Measurements from ENCODE around the gene SLC17A2. TPM values are rescaled to one million over a fixed set of nuclear protein-coding genes. Genes with fewer than 3 reads are reported as not detected.

The SLC17A2 gene
- total RNA-seq, 2 experiments from 2014 or later = not detected

GRCh38 chr6:25892877-25893276, 37.6 kb downstream of the SLC17A2 start:
- no peak for TF ChIP-seq CTCF (IDR thresholded peaks at IDR 0.05)
- H3K9me3 Mint-ChIP-seq = no peaks in the 10 kb centered on the region
- no peak overlapping the region for H3K27ac Mint-ChIP-seq
- ATAC-seq (ENCODE audit: poor library complexity) = no peak
- H3K27ac ChIP-seq (ENCODE audit: low read depth in 1 of 2, low read length in 2 of 2) = no peak overlapping the region
- ChIA-PET CTCF (interaction anchor here (1.1 kb wide), 1 partner anchor 172 kb away, joined by 4 read pairs; no protein-coding TSS in a partner anchor), POLR2A (no interaction called here)
- H3K4me1 Mint-ChIP-seq (ENCODE audit: low read depth) = no peaks in the 10 kb centered on the region
- no peaks in the 10 kb centered on the region for H3K27me3 Mint-ChIP-seq
- no peaks in the 10 kb centered on the region for H3K36me3 ChIP-seq (ENCODE audit: insufficient read depth, low read length)
- H3K27me3 ChIP-seq (ENCODE audit: control insufficient read depth in 1 of 2, insufficient read depth in 2 of 2, low read length in 2 of 2) = no peaks in the 10 kb centered on the region
- intact Hi-C loops (cut with DNase I, micrococcal nuclease) = no loop called here
- H3K4me3 ChIP-seq (ENCODE audit: low read length) = no peak overlapping the region
- no peaks in the 10 kb centered on the region for H3K36me3 Mint-ChIP-seq (ENCODE audit: low read depth)
- H3K4me1 ChIP-seq (ENCODE audit: insufficient read depth, low read length) = no peaks in the 10 kb centered on the region
- H3K4me3 Mint-ChIP-seq = no peak overlapping the region
- DNase-seq = no peak
- no peaks in the 10 kb centered on the region for H3K9me3 ChIP-seq (ENCODE audit: control insufficient read depth in 1 of 2, insufficient read depth in 1 of 2, low read length in 2 of 2)

GRCh38 chr6:25889877-25890853, 40.3 kb downstream of the SLC17A2 start:
- ATAC-seq (ENCODE audit: poor library complexity) (no peak), DNase-seq (peak in 5 of 14 experiments; percentile 1 to 59 (median 36))
- Mint-ChIP-seq H3K27me3 (peaks cover 3% of the 10 kb centered on the region), H3K4me1 (ENCODE audit: low read depth) (no peaks in the 10 kb centered on the region), H3K36me3 (ENCODE audit: low read depth) (no peaks in the 10 kb centered on the region), H3K9me3 (no peaks in the 10 kb centered on the region), H3K4me3 (no peak overlapping the region), H3K27ac (no peak overlapping the region)
- no peaks in the 10 kb centered on the region for H3K27me3 ChIP-seq (ENCODE audit: control insufficient read depth in 1 of 2, insufficient read depth in 2 of 2, low read length in 2 of 2)
- no peak overlapping the region for H3K4me3 ChIP-seq (ENCODE audit: low read length)
- H3K4me1 ChIP-seq (ENCODE audit: insufficient read depth, low read length) = no peaks in the 10 kb centered on the region
- no peaks in the 10 kb centered on the region for H3K36me3 ChIP-seq (ENCODE audit: insufficient read depth, low read length)
- peak; percentile 39 for TF ChIP-seq CTCF (IDR thresholded peaks at IDR 0.05)
- POLR2A ChIA-PET = no interaction called here
- CTCF ChIA-PET = no interaction called here
- H3K9me3 ChIP-seq (ENCODE audit: control insufficient read depth in 1 of 2, insufficient read depth in 1 of 2, low read length in 2 of 2) = no peaks in the 10 kb centered on the region
- no peak overlapping the region for H3K27ac ChIP-seq (ENCODE audit: low read depth in 1 of 2, low read length in 2 of 2)
- intact Hi-C loops (cut with DNase I, micrococcal nuclease) = loop anchor here (1.0 to 10.0 kb wide), 3 partner anchors 105 to 170 kb away; no protein-coding TSS in a partner anchor

- CTCF ChIA-PET = no interaction called here
- Mint-ChIP-seq H3K27me3 (peaks cover 8% of the 10 kb centered on the region), H3K36me3 (ENCODE audit: low read depth) (no peaks in the 10 kb centered on the region), H3K4me3 (no peak overlapping the region), H3K27ac (no peak overlapping the region), H3K9me3 (no peaks in the 10 kb centered on the region), H3K4me1 (ENCODE audit: low read depth) (no peaks in the 10 kb centered on the region)
- H3K27me3 ChIP-seq (ENCODE audit: control insufficient read depth in 1 of 2, insufficient read depth in 2 of 2, low read length in 2 of 2) = no peaks in the 10 kb centered on the region
- no peaks in the 10 kb centered on the region for H3K9me3 ChIP-seq (ENCODE audit: control insufficient read depth in 1 of 2, insufficient read depth in 1 of 2, low read length in 2 of 2)
- POLR2A ChIA-PET = no interaction called here
- H3K4me1 ChIP-seq (ENCODE audit: insufficient read depth, low read length) = no peaks in the 10 kb centered on the region
- no peak for TF ChIP-seq CTCF (IDR thresholded peaks at IDR 0.05)
- DNase-seq (no peak), ATAC-seq (ENCODE audit: poor library complexity) (no peak)
- no peaks in the 10 kb centered on the region for H3K36me3 ChIP-seq (ENCODE audit: insufficient read depth, low read length)
- intact Hi-C loops (cut with DNase I, micrococcal nuclease) = loop anchor here in 1 of 2 experiments (10.0 kb wide), 1 partner anchor 106 kb away; no protein-coding TSS in a partner anchor
- H3K27ac ChIP-seq (ENCODE audit: low read depth in 1 of 2, low read length in 2 of 2) = no peak overlapping the region
- H3K4me3 ChIP-seq (ENCODE audit: low read length) = no peak overlapping the region
These were observed 41.9 kb downstream of the SLC17A2 start for GRCh38 chr6:25888626-25889025.
